T-helper 1 cell treated with Interleukin-12 subunit alpha and Interleukin-12 subunit beta and Interleukin-4 antibody, amounts not matched to agents 30 μg/mL and 1 μg/mL, for 36 hours (primary cell): ENCODE measurements around the gene PEF1.

Experiments
- H3K27ac Mint-ChIP-seq: one replicate; pipeline ENCODE4 v1.8.0; 2021; ENCODE audit warnings: mild to moderate bottlenecking, mixed read lengths
- H3K27me3 Mint-ChIP-seq: one replicate; pipeline ENCODE4 v1.8.0; 2021; ENCODE audit warnings: low read depth, mixed read lengths
- H3K36me3 Mint-ChIP-seq: one replicate; pipeline ENCODE4 v1.8.0; 2021; ENCODE audit warnings: low read depth, mixed read lengths
- H3K4me1 Mint-ChIP-seq: one replicate; pipeline ENCODE4 v1.8.0; 2021; ENCODE audit warnings: low read depth, mixed read lengths
- H3K4me3 Mint-ChIP-seq: one replicate; pipeline ENCODE4 v1.8.0; 2021; ENCODE audit warnings: mild to moderate bottlenecking, moderate library complexity, mixed read lengths
- H3K9me3 Mint-ChIP-seq: one replicate; pipeline ENCODE4 v1.8.0; 2021; ENCODE audit warnings: mixed read lengths

PEF1 gene

DNA sequence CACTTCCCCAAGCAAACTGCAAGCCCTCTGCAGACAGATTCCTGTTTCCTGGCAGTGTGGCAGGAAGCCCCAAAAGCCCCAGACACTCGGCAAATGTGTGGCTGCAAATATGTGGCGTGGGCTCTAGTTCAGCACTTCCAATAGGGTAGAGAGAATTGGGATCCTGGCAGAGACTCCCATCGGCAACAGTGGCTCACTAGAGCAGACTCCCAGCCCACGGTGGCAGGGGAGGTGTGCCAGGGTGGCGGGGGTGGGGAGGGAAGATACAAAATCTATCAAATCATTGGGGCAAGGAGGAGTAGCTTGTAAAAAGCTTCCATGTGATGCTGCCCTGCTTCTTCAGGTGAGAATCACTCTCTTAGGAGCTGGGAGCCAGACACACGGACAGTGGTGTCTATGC is 33.3 kb upstream of the PEF1 start:
- no peaks in the 10 kb centered on the region for H3K36me3 Mint-ChIP-seq
- no peak overlapping the region for H3K27ac Mint-ChIP-seq
- H3K4me1 Mint-ChIP-seq, result no peaks in the 10 kb centered on the region
- no peak overlapping the region for H3K4me3 Mint-ChIP-seq
- no peaks in the 10 kb centered on the region for H3K9me3 Mint-ChIP-seq
- peaks cover 3% of the 10 kb centered on the region for H3K27me3 Mint-ChIP-seq

DNA sequence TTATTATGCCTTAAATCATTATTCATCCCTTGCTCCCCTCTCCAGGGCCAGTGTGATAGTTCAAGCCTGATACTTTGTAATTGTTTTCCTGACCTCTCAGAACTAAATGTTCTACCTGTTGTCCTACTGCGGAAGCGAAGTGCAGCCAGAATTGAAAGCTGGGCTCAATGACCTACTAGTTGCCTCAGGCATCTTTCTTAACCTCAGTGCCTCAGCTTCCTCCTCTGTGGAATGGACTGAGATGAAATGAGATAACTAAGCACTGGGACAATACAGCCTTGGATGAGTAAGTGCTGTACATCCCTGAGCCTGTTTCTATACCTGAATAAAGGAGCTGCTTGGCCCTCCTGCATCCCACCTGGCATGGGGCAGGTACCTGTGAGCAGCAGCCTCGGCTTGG is 32.7 kb upstream of the PEF1 start:
- H3K36me3 Mint-ChIP-seq, result no peaks in the 10 kb centered on the region
- H3K27ac Mint-ChIP-seq, result no peak overlapping the region
- H3K4me1 Mint-ChIP-seq, result no peaks in the 10 kb centered on the region
- no peaks in the 10 kb centered on the region for H3K9me3 Mint-ChIP-seq
- peaks cover 3% of the 10 kb centered on the region for H3K27me3 Mint-ChIP-seq
- H3K4me3 Mint-ChIP-seq, result no peak overlapping the region

DNA sequence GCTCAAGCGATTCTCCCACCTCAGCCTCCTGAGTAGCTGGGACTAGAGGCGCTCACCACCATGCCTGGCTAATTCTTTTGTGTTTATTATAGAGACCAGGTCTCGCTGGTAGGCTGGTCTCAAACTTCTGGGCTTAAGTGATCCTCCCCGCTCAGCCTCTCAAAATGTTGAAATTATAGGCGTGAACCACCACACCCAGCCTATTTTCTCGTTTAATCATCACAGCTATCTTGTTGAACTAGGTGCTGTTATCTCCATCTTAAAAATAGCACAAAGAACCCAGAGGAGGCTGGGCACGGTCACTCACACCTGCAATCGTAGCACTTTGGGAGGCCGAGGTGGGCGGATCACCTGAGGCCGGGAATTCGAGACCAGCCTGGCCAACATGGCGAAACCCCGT is 31.1 kb upstream of the PEF1 start:
- H3K4me3 Mint-ChIP-seq, result no peak overlapping the region
- no peaks in the 10 kb centered on the region for H3K9me3 Mint-ChIP-seq
- H3K27ac Mint-ChIP-seq, result no peak overlapping the region
- no peaks in the 10 kb centered on the region for H3K4me1 Mint-ChIP-seq
- H3K27me3 Mint-ChIP-seq, result peaks cover 5% of the 10 kb centered on the region
- H3K36me3 Mint-ChIP-seq, result no peaks in the 10 kb centered on the region

DNA sequence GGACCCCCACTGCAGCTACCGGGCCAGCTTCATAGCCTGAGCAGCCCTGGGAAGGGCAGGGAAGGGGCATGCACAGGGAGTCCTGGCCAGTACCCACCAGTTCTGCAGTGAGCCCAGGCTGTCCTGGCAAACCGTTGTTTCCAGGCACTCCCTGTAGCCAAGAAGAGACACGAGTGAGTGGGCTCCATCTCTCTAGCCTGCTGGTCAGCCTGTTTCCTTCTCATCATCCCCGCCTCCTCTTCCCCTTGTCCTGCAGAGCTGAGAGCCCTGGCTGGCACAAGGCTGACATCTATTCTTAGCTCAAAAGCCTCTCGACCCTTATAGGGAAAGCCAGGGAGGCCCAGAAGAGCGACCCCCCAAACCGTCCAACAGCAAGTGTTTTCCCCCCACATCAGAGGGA is 30.5 kb upstream of the PEF1 start:
- peaks cover 10% of the 10 kb centered on the region for H3K27me3 Mint-ChIP-seq
- H3K4me3 Mint-ChIP-seq, result no peak overlapping the region
- H3K4me1 Mint-ChIP-seq, result peaks cover 2% of the 10 kb centered on the region
- no peaks in the 10 kb centered on the region for H3K9me3 Mint-ChIP-seq
- no peaks in the 10 kb centered on the region for H3K36me3 Mint-ChIP-seq
- H3K27ac Mint-ChIP-seq, result no peak overlapping the region

DNA sequence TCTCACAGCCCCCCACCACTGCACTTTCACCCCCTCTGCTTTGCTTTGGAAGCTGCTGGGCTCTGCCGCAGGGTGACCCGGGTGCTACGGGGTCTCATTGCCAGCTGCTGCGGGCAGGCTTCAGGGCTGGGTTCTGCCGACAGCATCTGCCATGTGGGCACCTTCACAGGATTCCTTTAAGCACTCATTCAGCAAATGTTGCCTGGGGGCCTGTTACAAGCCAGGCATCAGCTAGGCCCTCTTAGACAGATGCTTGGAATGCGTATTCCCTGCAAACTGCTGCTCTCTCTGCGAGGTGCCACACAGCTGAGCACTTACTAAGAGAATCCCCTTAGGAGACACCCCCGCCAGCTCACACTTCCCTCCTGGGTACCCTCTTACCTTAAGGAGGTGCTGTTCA is 29.9 kb upstream of the PEF1 start:
- Mint-ChIP-seq H3K4me3 (no peak overlapping the region), H3K4me1 (peaks cover 5% of the 10 kb centered on the region), H3K36me3 (no peaks in the 10 kb centered on the region), H3K9me3 (no peaks in the 10 kb centered on the region), H3K27me3 (peaks cover 15% of the 10 kb centered on the region), H3K27ac (no peak overlapping the region)

DNA sequence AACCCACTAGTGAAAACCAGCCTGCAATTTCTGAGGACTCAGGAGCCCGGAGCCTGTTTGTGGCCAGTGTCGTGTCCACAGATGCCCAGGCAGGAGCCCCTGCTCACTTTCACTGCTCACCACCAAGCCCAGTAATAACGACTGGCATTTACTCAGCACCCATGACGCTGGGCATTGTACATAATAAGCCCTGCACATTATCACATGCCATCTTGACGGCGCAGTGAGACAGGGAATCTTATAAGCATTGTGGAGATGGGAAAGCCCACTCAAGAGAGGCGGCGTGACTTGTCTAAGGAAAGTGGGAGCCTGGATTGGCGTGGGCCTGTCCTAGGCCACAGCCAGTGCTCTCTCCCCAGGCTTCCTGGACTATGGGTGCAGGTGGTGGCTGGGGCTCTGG is 28.8 kb upstream of the PEF1 start:
- Mint-ChIP-seq H3K4me3 (no peak overlapping the region), H3K36me3 (no peaks in the 10 kb centered on the region), H3K4me1 (peaks cover 9% of the 10 kb centered on the region), H3K27me3 (peaks cover 20% of the 10 kb centered on the region), H3K27ac (no peak overlapping the region), H3K9me3 (no peaks in the 10 kb centered on the region)

DNA sequence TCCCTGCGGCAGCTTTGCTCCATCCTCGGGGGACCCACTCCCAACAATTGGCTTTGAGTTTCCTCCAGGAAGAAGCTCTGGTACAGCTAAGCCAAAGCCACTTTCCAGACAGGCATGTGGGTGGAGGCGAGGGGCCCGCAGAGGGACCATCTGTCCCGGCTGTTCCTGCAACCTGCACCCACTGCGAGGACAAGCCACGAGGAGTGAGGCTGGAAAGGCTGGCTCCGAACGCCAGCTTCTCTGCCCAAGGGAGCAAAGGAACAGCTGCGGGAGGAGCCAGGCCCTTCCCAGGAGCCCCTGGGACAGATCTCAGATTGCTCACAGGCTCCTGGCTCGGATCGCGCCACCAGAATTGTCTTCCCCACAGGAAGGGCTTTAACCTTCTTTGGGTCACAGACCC is 28.3 kb upstream of the PEF1 start:
- Mint-ChIP-seq H3K27me3 (peaks cover 20% of the 10 kb centered on the region), H3K27ac (no peak overlapping the region), H3K9me3 (no peaks in the 10 kb centered on the region), H3K4me3 (no peak overlapping the region), H3K36me3 (no peaks in the 10 kb centered on the region), H3K4me1 (peaks cover 9% of the 10 kb centered on the region)

DNA sequence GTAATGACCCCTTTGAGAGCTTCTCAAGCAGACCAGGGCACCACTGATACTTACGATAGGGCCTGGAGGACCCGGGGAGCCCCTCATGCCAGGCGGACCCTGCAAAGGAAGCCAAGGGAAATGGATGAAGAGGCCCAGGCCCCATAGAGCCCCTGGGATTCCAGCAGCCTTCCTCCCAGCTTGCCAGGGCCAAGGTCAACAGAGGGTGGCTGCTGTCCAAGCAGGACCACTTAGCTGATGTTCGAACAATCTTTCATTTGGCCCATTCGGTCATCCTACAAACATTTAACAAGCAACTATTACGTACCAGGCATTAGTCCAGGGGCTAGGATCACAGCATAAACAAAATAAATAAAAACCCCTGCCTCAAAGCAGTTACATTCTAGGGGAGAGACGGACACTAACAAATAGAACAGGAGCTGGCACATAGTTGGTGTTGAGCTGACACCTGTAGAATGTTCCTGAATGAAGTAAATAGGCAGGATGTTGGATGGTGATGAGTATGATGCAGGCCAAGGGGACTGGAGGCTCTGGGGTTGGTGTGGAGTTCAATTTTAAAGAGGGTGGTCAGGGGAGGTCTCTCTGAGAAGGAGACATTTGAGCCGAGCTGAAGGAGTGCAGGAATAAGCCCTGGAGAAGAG is 27.0 kb upstream of the PEF1 start:
- H3K27ac Mint-ChIP-seq, result no peak overlapping the region
- no peaks in the 10 kb centered on the region for H3K9me3 Mint-ChIP-seq
- H3K4me1 Mint-ChIP-seq, result peaks cover 9% of the 10 kb centered on the region
- H3K36me3 Mint-ChIP-seq, result no peaks in the 10 kb centered on the region
- no peak overlapping the region for H3K4me3 Mint-ChIP-seq
- H3K27me3 Mint-ChIP-seq, result peaks cover 20% of the 10 kb centered on the region

DNA sequence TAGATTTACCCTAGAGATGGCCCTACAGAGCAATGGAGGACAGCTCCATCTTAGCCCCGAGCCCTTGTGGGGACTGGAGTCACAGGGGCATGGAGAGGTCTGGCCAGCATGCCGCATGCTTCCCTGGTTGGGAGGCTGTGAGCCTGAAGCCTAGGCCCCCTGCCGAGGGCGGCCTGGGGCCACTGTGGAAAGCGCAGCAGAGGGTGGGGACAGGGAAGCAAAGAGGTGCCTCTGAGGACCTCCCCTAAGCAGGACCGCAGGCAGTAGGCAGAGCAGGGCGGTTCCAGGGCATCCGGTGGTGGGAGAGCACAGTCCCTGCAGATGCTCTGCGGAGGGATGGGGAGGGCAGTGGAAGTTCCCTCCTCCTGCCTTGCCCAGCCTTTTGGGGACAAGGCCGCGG is 26.5 kb upstream of the PEF1 start:
- no peaks in the 10 kb centered on the region for H3K36me3 Mint-ChIP-seq

DNA sequence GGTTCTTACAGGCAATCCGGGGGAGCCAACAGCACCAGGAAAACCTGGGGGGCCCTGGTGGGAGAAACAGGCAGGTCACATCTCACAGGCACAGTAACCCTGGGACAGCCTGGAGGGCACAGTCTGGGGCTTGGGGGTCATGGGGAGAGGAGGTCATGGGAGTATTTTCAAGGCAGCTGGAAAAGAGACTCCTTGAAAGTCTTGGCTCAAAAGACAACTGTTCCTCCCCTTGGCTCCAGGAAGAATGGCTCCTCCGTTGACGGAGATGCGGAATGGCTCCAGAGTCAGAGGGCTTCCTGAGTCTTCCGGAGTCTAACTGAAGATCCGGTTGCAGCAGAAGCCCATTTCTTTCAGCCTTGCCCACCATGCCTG is 25.9 kb upstream of the PEF1 start:
- Mint-ChIP-seq H3K4me1 (peaks cover 9% of the 10 kb centered on the region), H3K27ac (no peak overlapping the region), H3K4me3 (no peak overlapping the region), H3K36me3 (no peaks in the 10 kb centered on the region), H3K9me3 (no peaks in the 10 kb centered on the region), H3K27me3 (peaks cover 20% of the 10 kb centered on the region)

More for the DNA sequence above, 26.5 kb upstream of the PEF1 start:
- Mint-ChIP-seq H3K4me1 (peaks cover 9% of the 10 kb centered on the region), H3K27me3 (peaks cover 20% of the 10 kb centered on the region), H3K27ac (no peak overlapping the region), H3K4me3 (no peak overlapping the region), H3K9me3 (no peaks in the 10 kb centered on the region)

DNA sequence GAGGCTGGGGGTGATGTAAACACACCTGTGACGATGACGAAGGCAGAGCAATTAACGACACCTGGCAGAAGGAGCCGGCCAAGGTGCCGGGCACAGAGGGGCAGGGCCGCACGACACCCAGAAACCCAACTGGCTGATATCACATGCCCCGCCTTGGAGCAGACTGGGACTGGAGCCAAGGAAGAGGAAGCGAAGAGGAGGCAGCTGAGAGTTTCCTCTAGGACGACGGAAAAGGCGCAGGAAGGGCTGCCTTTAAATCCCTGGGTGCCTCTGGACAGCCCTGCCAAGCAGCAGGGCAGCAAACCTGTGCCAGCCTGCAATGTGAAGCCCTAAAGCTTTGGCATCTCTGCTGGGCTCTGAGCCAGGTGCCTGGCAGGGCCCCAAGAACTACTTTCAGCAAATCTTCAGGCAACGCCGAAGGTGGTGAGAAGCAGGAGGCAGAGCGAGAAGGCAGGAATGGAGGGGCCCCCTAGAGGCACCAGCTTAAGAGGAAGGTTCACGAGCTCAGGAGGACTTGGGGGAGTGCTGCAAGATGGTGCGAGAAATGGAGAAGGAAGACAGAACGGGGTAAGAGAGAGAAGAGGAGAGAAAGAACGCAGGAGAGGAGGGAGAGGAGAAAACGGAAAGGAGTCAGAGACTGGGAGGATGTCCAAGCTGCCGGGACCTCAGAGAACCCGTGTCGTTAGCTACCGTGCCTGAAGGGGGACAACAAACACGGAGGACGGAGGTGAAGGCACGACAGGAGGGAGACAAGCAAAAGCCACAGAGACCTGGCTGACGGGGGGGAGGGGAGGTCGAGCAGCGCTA is 25.3 kb upstream of the PEF1 start:
- Mint-ChIP-seq H3K9me3 (no peaks in the 10 kb centered on the region), H3K27ac (peak overlapping the region; percentile 1), H3K36me3 (no peaks in the 10 kb centered on the region), H3K4me1 (peaks cover 9% of the 10 kb centered on the region), H3K27me3 (peaks cover 20% of the 10 kb centered on the region), H3K4me3 (peak overlapping the region; percentile 45)

DNA sequence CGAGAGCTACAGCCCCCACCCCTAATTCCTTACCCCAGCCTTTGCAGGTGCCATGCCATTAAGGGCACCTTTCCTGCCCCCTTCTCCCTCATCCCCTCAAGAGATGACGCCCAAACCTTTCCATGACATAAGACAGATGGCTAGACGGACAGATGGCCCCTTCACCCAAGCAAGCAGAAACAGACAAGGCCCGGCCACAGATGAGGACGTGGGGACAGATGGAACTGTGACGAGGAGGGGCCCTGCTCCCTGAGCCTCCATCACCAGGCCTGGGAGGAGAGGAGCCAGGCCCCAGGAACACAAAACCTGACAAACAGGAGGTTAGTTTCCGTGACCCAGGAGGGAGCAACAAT is 24.7 kb upstream of the PEF1 start:
- peaks cover 9% of the 10 kb centered on the region for H3K4me1 Mint-ChIP-seq
- peaks cover 20% of the 10 kb centered on the region for H3K27me3 Mint-ChIP-seq
- no peak overlapping the region for H3K4me3 Mint-ChIP-seq
- H3K36me3 Mint-ChIP-seq, result no peaks in the 10 kb centered on the region
- no peak overlapping the region for H3K27ac Mint-ChIP-seq
- no peaks in the 10 kb centered on the region for H3K9me3 Mint-ChIP-seq

DNA sequence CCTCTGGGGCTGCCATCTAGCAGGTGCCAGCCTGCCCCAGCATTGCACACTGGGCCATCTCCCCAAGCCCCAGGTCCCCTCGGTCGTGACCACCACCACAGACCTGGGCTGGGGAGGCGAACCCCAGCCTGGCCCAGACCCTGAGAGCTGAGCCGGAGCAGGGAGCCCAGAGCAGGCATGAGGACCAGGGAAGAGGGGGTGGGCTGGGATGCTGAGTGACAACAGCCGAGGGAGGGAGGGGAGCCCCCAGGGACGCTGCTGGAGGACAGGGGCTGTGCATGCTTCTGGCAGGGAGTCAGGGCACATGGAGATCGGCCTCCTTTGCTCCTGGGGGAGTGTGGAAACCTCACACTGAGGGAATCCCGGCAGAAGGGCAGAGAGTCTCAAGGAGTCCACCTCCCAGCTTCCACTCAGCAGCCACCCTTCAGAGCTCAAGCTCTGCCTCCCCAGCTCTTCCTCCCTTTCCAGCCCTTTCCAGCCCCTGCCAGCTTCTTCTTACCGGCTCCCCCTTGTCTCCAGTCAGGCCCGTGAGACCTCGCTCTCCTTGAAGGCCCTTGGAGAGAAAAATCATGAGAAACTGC is 23.7 kb upstream of the PEF1 start:
- no peak overlapping the region for H3K27ac Mint-ChIP-seq
- no peaks in the 10 kb centered on the region for H3K9me3 Mint-ChIP-seq
- H3K36me3 Mint-ChIP-seq, result no peaks in the 10 kb centered on the region
- H3K4me3 Mint-ChIP-seq, result no peak overlapping the region
- peaks cover 20% of the 10 kb centered on the region for H3K27me3 Mint-ChIP-seq
- peaks cover 9% of the 10 kb centered on the region for H3K4me1 Mint-ChIP-seq

DNA sequence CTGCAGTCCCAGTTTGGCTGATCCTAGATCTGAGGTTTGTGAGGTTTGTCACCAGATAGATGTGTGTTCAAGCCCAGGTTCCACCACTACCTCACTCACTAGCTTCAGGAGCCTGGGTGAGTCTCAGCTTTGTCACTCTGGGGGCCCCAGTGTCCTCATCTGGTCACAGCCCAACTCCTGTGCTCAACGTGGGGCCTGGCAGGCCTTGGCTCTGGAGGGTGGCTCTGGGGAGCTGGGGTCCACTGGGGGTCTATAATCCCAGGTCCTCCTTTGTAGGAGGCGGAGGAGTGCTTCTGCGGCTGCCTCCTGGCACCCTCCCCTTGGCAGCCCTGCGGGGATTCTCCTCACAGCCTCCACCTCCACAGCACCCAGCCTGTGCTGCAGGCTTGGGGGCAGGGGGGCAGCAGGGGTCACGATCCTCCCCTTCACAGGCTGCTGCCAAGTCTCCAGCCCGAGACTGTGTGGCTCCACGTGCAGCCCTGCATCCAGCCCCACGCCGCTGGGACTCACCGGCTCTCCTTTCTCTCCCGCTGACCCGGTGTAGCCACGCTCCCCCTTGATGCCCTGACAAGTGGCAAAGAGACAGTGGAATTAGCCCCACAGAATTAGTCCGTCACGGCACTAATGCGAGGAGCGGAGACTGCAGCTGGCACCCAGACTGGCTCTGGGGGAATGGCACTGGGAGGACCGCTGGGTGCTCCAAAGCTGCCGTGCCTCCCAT is 22.5 kb upstream of the PEF1 start:
- Mint-ChIP-seq H3K9me3 (no peaks in the 10 kb centered on the region), H3K27ac (no peak overlapping the region), H3K4me3 (no peak overlapping the region), H3K4me1 (peaks cover 9% of the 10 kb centered on the region), H3K36me3 (no peaks in the 10 kb centered on the region), H3K27me3 (peaks cover 25% of the 10 kb centered on the region)
